H1 (cell line): ENCODE results near the gene MIER1. TPM values are rescaled to one million over a fixed set of nuclear protein-coding genes. Genes with fewer than 3 reads are reported as not detected.

ENCODE experiments used
- EGR1 ChIP-seq: IDR thresholded peaks from 2 replicates; pipeline ENCODE4 v1.6.1; 2011; ENCODE audit warnings: low read depth, low read length, borderline replicate concordance
- HDAC6 ChIP-seq: IDR thresholded peaks from one replicate; pipeline ENCODE4 v1.7.1; 2012; ENCODE audit warnings: low read depth, mild to moderate bottlenecking, inconsistent platforms, low read length, moderate library complexity
- polyA plus RNA-seq, 7 experiments: library from polyadenylated mRNA; depleted of rRNA in 3 of 7; stranded (reverse) in 5 of 7; unstranded in 2 of 7; fragments of >200 nt in 5 of 7; fragments of 200-250 nt in 2 of 7; gene quantifications; 1 replicate in 5 of 7; 2 replicates in 1 of 7; 4 replicates in 1 of 7; pipeline versions ENCODE4 v1.2.1 to v1.2.3, GENCODE V29; 2011 to 2013; ENCODE audit warnings: missing spikeins in 2 of 7, mixed read lengths in 2 of 7
- total RNA-seq: library from RNA; stranded (reverse); fragmentation: NEBNext Ultra II Directional; extraction: Animal tissue kit (Norgen Biotek cat#: 25700); gene quantifications from 2 replicates; pipeline ENCODE4 v1.2.1, GENCODE V29; 2021

MIER1 gene
- total and polyA plus RNA-seq, 2 of the 8 experiments (the other 6 are each of a cell fraction or from before 2014, with no cell fraction given): 5.2 to 33.5 TPM

DNA sequence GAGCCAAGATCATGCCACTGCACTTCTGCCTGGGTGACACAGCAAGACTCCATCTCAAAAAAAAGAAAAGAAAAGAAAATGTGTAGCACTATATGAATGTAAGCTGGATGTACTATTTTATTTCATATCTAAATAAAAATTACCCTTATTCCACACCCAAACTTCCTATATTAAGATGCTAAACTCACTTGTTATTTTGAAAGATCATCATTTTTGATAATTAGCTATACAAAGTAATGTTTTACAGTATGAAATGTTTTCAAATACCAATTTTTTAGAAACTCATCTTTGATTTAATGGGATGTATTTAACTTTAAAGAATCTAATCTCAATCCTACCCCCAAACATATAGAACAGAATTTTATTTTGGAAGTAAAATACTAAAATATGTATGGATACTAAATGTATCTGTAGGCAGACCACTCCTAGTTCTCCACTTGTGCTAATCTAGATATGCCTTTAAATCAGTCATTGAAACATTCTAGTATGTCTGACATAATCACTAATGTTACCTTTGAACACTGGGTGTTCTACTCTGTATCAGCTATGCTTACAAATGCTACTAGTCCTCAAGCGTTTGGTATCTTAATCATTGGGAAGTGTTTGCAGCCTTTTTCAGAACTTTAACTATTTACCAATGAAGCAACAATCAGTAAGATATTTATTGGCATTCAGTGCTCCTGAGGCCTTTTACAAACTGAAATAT, 12.9 kb downstream of the MIER1 start (continued):
- TF ChIP-seq EGR1 (no peak), HDAC6 (no peak)
